HFF-Myc (cell line): Measurements from ENCODE around the gene CAMKK1.

Experiments used
- DNase-seq: peaks from one replicate; pipeline ENCODE4 v3.0.0-alpha.2; 2011; ENCODE audit warnings: low read depth; ENCODE audit errors: extremely low read depth
- H3K4me3 ChIP-seq: replicated peaks from 2 replicates; pipeline ENCODE4 v1.5.1; 2011; ENCODE audit warnings: low read depth, mild to moderate bottlenecking, control low read depth, low read length
- TF ChIP-seq, protein P1 (sequence below): IDR thresholded peaks from 2 replicates; pipeline ENCODE4 v1.5.1; 2012; ENCODE audit warnings: mild to moderate bottlenecking, low read depth, low read length, control low read depth; ENCODE audit errors: missing control alignments

Gene CAMKK1

DNA sequence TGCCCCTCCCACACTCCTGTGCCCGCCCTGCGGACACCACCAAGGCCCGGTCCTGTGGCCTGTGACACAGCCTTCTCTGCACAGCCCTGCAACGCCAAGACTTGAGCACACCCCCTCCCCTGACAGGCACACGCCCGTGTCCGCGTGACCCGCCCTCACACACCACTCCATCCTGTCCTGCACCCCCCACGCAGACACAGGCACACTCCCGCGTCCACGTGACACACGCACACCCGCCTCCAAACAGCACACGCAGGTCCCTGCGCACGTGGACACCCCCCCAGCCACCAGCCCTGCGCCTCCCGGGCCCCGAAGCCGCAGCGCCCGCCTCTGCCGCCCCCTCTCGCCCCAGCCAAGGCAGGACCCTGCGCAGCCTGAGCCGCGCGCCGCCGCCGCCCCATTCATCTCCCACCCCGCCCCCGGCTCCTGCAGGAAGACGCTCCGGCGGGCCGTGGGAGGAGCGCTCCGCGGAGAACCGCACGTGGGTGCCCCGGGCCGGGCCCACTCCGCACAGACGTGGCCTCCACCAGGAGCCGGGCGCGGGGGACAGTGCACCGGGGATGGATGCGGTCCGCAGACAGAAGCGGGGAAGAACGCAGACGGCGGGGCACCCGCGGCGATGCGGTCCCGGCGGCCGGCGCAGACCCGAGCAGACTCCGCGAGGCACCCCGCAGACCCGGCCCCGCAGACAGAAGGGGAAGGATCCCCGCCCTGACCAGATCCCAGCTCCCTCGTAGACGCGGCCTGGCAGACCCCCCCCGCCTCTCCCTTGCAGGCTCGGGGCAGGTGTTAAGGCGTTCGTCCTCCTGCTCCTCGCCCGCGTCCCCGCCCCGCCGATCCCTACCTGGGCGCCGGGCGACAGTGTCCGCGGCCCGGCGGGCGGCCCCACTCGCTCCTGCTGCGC is 506 bp downstream of the CAMKK1 start:
- peak overlapping the region; percentile 78 for H3K4me3 ChIP-seq
- DNase-seq, result no peak
- TF ChIP-seq, protein P1, sequence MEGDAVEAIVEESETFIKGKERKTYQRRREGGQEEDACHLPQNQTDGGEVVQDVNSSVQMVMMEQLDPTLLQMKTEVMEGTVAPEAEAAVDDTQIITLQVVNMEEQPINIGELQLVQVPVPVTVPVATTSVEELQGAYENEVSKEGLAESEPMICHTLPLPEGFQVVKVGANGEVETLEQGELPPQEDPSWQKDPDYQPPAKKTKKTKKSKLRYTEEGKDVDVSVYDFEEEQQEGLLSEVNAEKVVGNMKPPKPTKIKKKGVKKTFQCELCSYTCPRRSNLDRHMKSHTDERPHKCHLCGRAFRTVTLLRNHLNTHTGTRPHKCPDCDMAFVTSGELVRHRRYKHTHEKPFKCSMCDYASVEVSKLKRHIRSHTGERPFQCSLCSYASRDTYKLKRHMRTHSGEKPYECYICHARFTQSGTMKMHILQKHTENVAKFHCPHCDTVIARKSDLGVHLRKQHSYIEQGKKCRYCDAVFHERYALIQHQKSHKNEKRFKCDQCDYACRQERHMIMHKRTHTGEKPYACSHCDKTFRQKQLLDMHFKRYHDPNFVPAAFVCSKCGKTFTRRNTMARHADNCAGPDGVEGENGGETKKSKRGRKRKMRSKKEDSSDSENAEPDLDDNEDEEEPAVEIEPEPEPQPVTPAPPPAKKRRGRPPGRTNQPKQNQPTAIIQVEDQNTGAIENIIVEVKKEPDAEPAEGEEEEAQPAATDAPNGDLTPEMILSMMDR, result no peak

- H3K4me3 ChIP-seq, result peak overlapping the region; percentile 78
- TF ChIP-seq, protein P1, result no peak
- DNase-seq, result no peak
Observed at GRCh38 chr17:3891626-3892094, 1.2 kb downstream of the CAMKK1 start.

GRCh38 chr17:3890878-3891219 is 2.0 kb downstream of the CAMKK1 start:
- H3K4me3 ChIP-seq, result peak overlapping the region; percentile 78
- DNase-seq, result no peak

GRCh38 chr17:3890082-3890877 is 2.6 kb downstream of the CAMKK1 start:
- peak overlapping the region; percentile 78 for H3K4me3 ChIP-seq
- TF ChIP-seq, protein P1, result no peak
- DNase-seq, result peak; percentile 75

More at GRCh38 chr17:3890878-3891219, 2.0 kb downstream of the CAMKK1 start:
- TF ChIP-seq, protein P1, result no peak

DNA sequence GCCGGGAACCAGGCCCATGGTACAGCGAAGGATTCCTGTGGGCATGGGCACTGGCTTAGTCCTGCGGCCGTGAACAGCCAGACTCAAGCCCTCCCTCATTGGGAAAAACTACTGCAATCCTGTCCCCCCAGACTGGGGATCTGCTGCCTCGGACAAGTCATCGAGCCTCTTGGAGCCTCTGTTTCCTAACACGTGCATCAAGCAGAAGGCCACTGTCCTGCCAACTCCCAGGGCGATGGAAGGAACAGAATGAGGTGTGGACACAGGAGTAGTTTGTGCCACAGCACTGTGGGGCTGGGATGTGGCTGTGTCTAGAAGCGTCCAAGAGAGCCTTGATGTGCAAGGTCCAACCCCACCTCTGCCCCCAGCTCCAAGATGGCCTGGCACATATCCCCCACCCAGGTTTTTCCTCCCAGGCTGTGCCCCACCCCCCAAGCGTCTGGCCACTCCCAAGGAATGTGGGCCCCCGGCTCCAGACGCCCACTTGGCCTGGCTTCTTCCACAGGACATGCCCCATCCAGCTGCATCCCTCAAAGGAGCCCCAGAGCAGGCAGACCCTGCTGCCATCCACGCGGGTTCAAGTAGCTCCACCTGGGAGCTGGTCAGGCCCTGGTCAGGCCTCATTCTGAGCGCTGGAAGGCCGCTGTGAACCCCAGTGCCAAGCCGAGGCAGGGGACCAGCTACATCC is 3.4 kb downstream of the CAMKK1 start:
- no peak for DNase-seq
- TF ChIP-seq, protein P1, result no peak
- H3K4me3 ChIP-seq, result peak overlapping the region; percentile 78
